ENCODE data around the gene AP3B1. TPM values are rescaled to one million over a fixed set of nuclear protein-coding genes. Genes with fewer than 3 reads are reported as not detected.

The AP3B1 gene
- total and polyA plus RNA-seq, 4 donors: 26.4 to 50.4 (median 33.3) TPM

- Histone ChIP-seq H3K27ac (ENCODE audit: low read depth in 1 of 2, low read length in 1 of 2) (no peak overlapping the region), H3K4me3 (no peak overlapping the region), H3K27me3 (ENCODE audit: control insufficient read depth in 3 of 3, insufficient read depth in 3 of 3, low read length in 2 of 3) (peaks cover 3 to 56% (median 31%) of the 10 kb centered on the region in 3 donors), H3K36me3 (ENCODE audit: control insufficient read depth in 4 of 4, insufficient read depth in 4 of 4, low read length in 4 of 4) (no peaks in the 10 kb centered on the region), H3K4me1 (ENCODE audit: control insufficient read depth in 5 of 5, insufficient read depth in 5 of 5, low read length in 5 of 5) (peaks cover 0 to 7% (median 1%) of the 10 kb centered on the region in 5 donors), H3K9ac (ENCODE audit: insufficient read depth in 1 of 2, low read length in 2 of 2) (no peak overlapping the region), H3K9me3 (ENCODE audit: control insufficient read depth in 4 of 4, insufficient read depth in 3 of 4, low read length in 3 of 4) (peaks cover 0 to 3% (median 0%) of the 10 kb centered on the region in 4 donors)
- ATAC-seq (ENCODE audit: insufficient read depth, low FRiP score): no peak
- DNase-seq: no peak
- 65 to 71% methylated on average over 13 of the region's 13 CpGs for WGBS, 2 donors
- no peak for TF ChIP-seq CTCF (IDR thresholded peaks at IDR 0.05; ENCODE audit: control extremely low read depth, extremely low read depth)
Observed at GRCh38 chr5:77957081-77957480, 337.4 kb downstream of the AP3B1 start.

GRCh38 chr5:77955577-77955976, 338.9 kb downstream of the AP3B1 start:
- TF ChIP-seq CTCF (IDR thresholded peaks at IDR 0.05; ENCODE audit: control extremely low read depth, extremely low read depth): no peak
- Histone ChIP-seq H3K27me3 (ENCODE audit: control insufficient read depth in 3 of 3, insufficient read depth in 3 of 3, low read length in 2 of 3) (peaks cover 3 to 46% (median 31%) of the 10 kb centered on the region in 3 donors), H3K9ac (ENCODE audit: insufficient read depth in 1 of 2, low read length in 2 of 2) (no peak overlapping the region), H3K27ac (ENCODE audit: low read depth in 1 of 2, low read length in 1 of 2) (no peak overlapping the region), H3K4me1 (ENCODE audit: control insufficient read depth in 5 of 5, insufficient read depth in 5 of 5, low read length in 5 of 5) (peaks cover 0 to 7% (median 1%) of the 10 kb centered on the region in 5 donors), H3K9me3 (ENCODE audit: control insufficient read depth in 4 of 4, insufficient read depth in 3 of 4, low read length in 3 of 4) (peaks cover 0 to 3% (median 0%) of the 10 kb centered on the region in 4 donors), H3K4me3 (no peak overlapping the region), H3K36me3 (ENCODE audit: control insufficient read depth in 4 of 4, insufficient read depth in 4 of 4, low read length in 4 of 4) (no peaks in the 10 kb centered on the region)
- DNase-seq (no peak), ATAC-seq (ENCODE audit: insufficient read depth, low FRiP score) (no peak)
- 49 to 52% methylated on average over 1 of the region's 1 CpG for WGBS, 2 donors

GRCh38 chr5:77953374-77953773, 341.1 kb downstream of the AP3B1 start:
- Histone ChIP-seq H3K4me1 (ENCODE audit: control insufficient read depth in 5 of 5, insufficient read depth in 5 of 5, low read length in 5 of 5) (peaks cover 0 to 5% (median 3%) of the 10 kb centered on the region in 5 donors), H3K4me3 (no peak overlapping the region), H3K27me3 (ENCODE audit: control insufficient read depth in 3 of 3, insufficient read depth in 3 of 3, low read length in 2 of 3) (peaks cover 0 to 38% (median 16%) of the 10 kb centered on the region in 3 donors), H3K27ac (ENCODE audit: low read depth in 1 of 2, low read length in 1 of 2) (no peak overlapping the region), H3K9me3 (ENCODE audit: control insufficient read depth in 4 of 4, insufficient read depth in 3 of 4, low read length in 3 of 4) (no peaks in the 10 kb centered on the region), H3K36me3 (ENCODE audit: control insufficient read depth in 4 of 4, insufficient read depth in 4 of 4, low read length in 4 of 4) (no peaks in the 10 kb centered on the region), H3K9ac (ENCODE audit: insufficient read depth in 1 of 2, low read length in 2 of 2) (no peak overlapping the region)
- ATAC-seq (ENCODE audit: insufficient read depth, low FRiP score) (no peak), DNase-seq (no peak)
- WGBS, 2 donors: 76 to 89% methylated on average over 2 of the region's 2 CpGs
- TF ChIP-seq CTCF (IDR thresholded peaks at IDR 0.05; ENCODE audit: control extremely low read depth, extremely low read depth): no peak
